ENCODE results near the gene RALGPS1.

Gene RALGPS1

GRCh38 chr9:127162864-127163365 is 248.3 kb downstream of the RALGPS1 start:
- no peaks in the 10 kb centered on the region for H3K36me3 ChIP-seq (replicated peaks; ENCODE audit: insufficient read depth, low read length)
- DNase-seq: no peak
- peak overlapping the region; percentile 12 for H3K4me2 ChIP-seq (ENCODE audit: low read depth, low read length)
- H3F3A ChIP-seq (ENCODE audit: insufficient read depth, low read length): peaks cover 9% of the 10 kb centered on the region
- H4K20me1 ChIP-seq (ENCODE audit: insufficient read depth, low read length): no peaks in the 10 kb centered on the region
- H3K4me3 ChIP-seq (ENCODE audit: low read length): no peak overlapping the region
- TF ChIP-seq EZH2phosphoT487 (IDR thresholded peaks at IDR 0.05; ENCODE audit: low read length) (no peak), EZH2 (optimal IDR thresholded peaks at IDR 0.05; ENCODE audit: low read depth, low read length) (no peak)
- TF ChIP-seq, protein P1, sequence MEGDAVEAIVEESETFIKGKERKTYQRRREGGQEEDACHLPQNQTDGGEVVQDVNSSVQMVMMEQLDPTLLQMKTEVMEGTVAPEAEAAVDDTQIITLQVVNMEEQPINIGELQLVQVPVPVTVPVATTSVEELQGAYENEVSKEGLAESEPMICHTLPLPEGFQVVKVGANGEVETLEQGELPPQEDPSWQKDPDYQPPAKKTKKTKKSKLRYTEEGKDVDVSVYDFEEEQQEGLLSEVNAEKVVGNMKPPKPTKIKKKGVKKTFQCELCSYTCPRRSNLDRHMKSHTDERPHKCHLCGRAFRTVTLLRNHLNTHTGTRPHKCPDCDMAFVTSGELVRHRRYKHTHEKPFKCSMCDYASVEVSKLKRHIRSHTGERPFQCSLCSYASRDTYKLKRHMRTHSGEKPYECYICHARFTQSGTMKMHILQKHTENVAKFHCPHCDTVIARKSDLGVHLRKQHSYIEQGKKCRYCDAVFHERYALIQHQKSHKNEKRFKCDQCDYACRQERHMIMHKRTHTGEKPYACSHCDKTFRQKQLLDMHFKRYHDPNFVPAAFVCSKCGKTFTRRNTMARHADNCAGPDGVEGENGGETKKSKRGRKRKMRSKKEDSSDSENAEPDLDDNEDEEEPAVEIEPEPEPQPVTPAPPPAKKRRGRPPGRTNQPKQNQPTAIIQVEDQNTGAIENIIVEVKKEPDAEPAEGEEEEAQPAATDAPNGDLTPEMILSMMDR (IDR thresholded peaks at IDR 0.05; ENCODE audit: low read length): no peak
- H3K79me2 ChIP-seq (ENCODE audit: low read length): no peaks in the 10 kb centered on the region
- H3K9ac ChIP-seq (ENCODE audit: low read length): no peak overlapping the region
- no peaks in the 10 kb centered on the region for H3K27me3 ChIP-seq (replicated peaks; ENCODE audit: insufficient read depth, low read length)
- no peaks in the 10 kb centered on the region for H3K9me3 ChIP-seq (replicated peaks; ENCODE audit: insufficient read depth, low read length)
- no peaks in the 10 kb centered on the region for H3K9me2 ChIP-seq (replicated peaks; ENCODE audit: insufficient read depth, low read length)
- H2AFZ ChIP-seq (ENCODE audit: low read length): no peak overlapping the region
- H3K4me1 ChIP-seq (ENCODE audit: low read length): peaks cover 18% of the 10 kb centered on the region
- H3K27ac ChIP-seq (ENCODE audit: low read length): peak overlapping the region; percentile 34; the same call in 1 of the 2 replicates

- H3K9ac ChIP-seq (ENCODE audit: low read length): no peak overlapping the region
- H2AFZ ChIP-seq (ENCODE audit: low read length): no peak overlapping the region
These were observed 248.8 kb downstream of the RALGPS1 start for GRCh38 chr9:127163409-127163808.

DNA sequence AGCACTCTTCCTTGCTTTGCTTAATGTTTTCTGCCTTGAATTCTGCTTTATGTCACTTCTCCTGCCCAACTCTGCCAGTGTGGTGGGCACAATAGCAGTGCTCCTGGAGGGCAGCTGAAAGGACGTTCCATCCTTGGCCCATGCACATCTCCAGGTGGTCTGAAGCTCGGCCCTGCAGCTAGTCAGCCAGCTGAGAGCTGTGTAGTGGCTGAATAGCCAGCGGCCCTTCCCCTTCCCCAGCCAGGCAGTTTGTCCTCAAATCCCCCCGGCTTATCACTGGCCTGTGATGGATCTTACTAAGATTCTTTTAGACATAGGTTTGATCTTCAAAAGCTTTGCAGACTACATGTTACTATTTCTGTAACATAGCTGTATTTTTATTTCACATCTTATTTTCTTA is 250.5 kb downstream of the RALGPS1 start:
- H3K36me3 ChIP-seq (replicated peaks; ENCODE audit: insufficient read depth, low read length): no peaks in the 10 kb centered on the region
- H3K9me3 ChIP-seq (replicated peaks; ENCODE audit: insufficient read depth, low read length): no peaks in the 10 kb centered on the region
- no peaks in the 10 kb centered on the region for H3K9me2 ChIP-seq (replicated peaks; ENCODE audit: insufficient read depth, low read length)
- no peak overlapping the region for H3K4me3 ChIP-seq (ENCODE audit: low read length)
- peaks cover 18% of the 10 kb centered on the region for H3K4me1 ChIP-seq (ENCODE audit: low read length)
- no peak overlapping the region for H3K27ac ChIP-seq (ENCODE audit: low read length)
- H2AFZ ChIP-seq (ENCODE audit: low read length): no peak overlapping the region
- H3K4me2 ChIP-seq (ENCODE audit: low read depth, low read length): no peak overlapping the region
- no peak for DNase-seq
- no peaks in the 10 kb centered on the region for H3K27me3 ChIP-seq (replicated peaks; ENCODE audit: insufficient read depth, low read length)
- no peak overlapping the region for H3K9ac ChIP-seq (ENCODE audit: low read length)
- no peaks in the 10 kb centered on the region for H4K20me1 ChIP-seq (ENCODE audit: insufficient read depth, low read length)
- no peaks in the 10 kb centered on the region for H3K79me2 ChIP-seq (ENCODE audit: low read length)
- no peak for TF ChIP-seq EZH2 (optimal IDR thresholded peaks at IDR 0.05; ENCODE audit: low read depth, low read length)
- no peak for TF ChIP-seq EZH2phosphoT487 (IDR thresholded peaks at IDR 0.05; ENCODE audit: low read length)
- TF ChIP-seq, protein P1 (IDR thresholded peaks at IDR 0.05; ENCODE audit: low read length): no peak
- peaks cover 9% of the 10 kb centered on the region for H3F3A ChIP-seq (ENCODE audit: insufficient read depth, low read length)

More at GRCh38 chr9:127163409-127163808, 248.8 kb downstream of the RALGPS1 start:
- Histone ChIP-seq H3K4me1 (ENCODE audit: low read length) (peaks cover 18% of the 10 kb centered on the region), H3K27me3 (replicated peaks; ENCODE audit: insufficient read depth, low read length) (no peaks in the 10 kb centered on the region), H4K20me1 (ENCODE audit: insufficient read depth, low read length) (no peaks in the 10 kb centered on the region), H3K9me3 (replicated peaks; ENCODE audit: insufficient read depth, low read length) (no peaks in the 10 kb centered on the region), H3K79me2 (ENCODE audit: low read length) (no peaks in the 10 kb centered on the region), H3K27ac (ENCODE audit: low read length) (peak overlapping the region; percentile 34; the same call in 1 of the 2 replicates), H3F3A (ENCODE audit: insufficient read depth, low read length) (peaks cover 9% of the 10 kb centered on the region), H3K9me2 (replicated peaks; ENCODE audit: insufficient read depth, low read length) (no peaks in the 10 kb centered on the region), H3K4me3 (ENCODE audit: low read length) (no peak overlapping the region), H3K36me3 (replicated peaks; ENCODE audit: insufficient read depth, low read length) (no peaks in the 10 kb centered on the region), H3K4me2 (ENCODE audit: low read depth, low read length) (peak overlapping the region; percentile 12)
- TF ChIP-seq, protein P1 (IDR thresholded peaks at IDR 0.05; ENCODE audit: low read length): no peak
- no peak for TF ChIP-seq EZH2phosphoT487 (IDR thresholded peaks at IDR 0.05; ENCODE audit: low read length)
- TF ChIP-seq EZH2 (optimal IDR thresholded peaks at IDR 0.05; ENCODE audit: low read depth, low read length): no peak
- peak; percentile 79 for DNase-seq
